Esophagus (tissue), 2 donors: Measurements from ENCODE around the gene ECI1. TPM values are rescaled to one million over a fixed set of nuclear protein-coding genes. Genes with fewer than 3 reads are reported as not detected.
A peak's percentile ranks its signal among the peaks of the same experiment; 100 is the strongest.

Experiments used
- H3K27ac ChIP-seq, 2 donors: one replicate each; pipeline ENCODE4 v1.5.1; 2013; ENCODE audit warnings: low read depth in 2 of 2, mild to moderate bottlenecking in 2 of 2, inconsistent platforms in 1 of 2, low read length in 1 of 2, moderate library complexity in 1 of 2
- H3K27me3 ChIP-seq, 2 donors: one replicate each; pipeline ENCODE4 v1.6.1; 2013; ENCODE audit warnings: low read length in 2 of 2, control low read depth in 1 of 2, mild to moderate bottlenecking in 1 of 2; ENCODE audit not compliant: insufficient read depth in 2 of 2, control insufficient read depth in 1 of 2
- H3K36me3 ChIP-seq, 2 donors: one replicate each; pipeline ENCODE4 v1.6.1; 2013; ENCODE audit warnings: low read length in 1 of 2; ENCODE audit not compliant: control insufficient read depth in 2 of 2, insufficient read depth in 2 of 2
- H3K4me1 ChIP-seq, 2 donors: one replicate each; pipeline ENCODE4 v1.6.1; 2013; ENCODE audit warnings: low read length in 1 of 2; ENCODE audit not compliant: control insufficient read depth in 2 of 2, insufficient read depth in 2 of 2
- H3K4me3 ChIP-seq, 2 donors: one replicate each; pipeline ENCODE4 v1.5.1; 2013; ENCODE audit warnings: low read length in 2 of 2, mild to moderate bottlenecking in 2 of 2, low read depth in 1 of 2, moderate library complexity in 1 of 2
- H3K9me3 ChIP-seq, 2 donors: one replicate each; pipeline ENCODE4 v1.6.1; 2013; ENCODE audit warnings: mild to moderate bottlenecking in 2 of 2, low read depth in 1 of 2, low read length in 1 of 2, moderate library complexity in 1 of 2; ENCODE audit not compliant: control insufficient read depth in 2 of 2, insufficient read depth in 1 of 2
- WGBS, 2 donors: extraction: QIAGEN DNeasy Blood & Tissue Kit; methylation state at CpG; one replicate each; pipeline ENCODE4 v1.1.7; 2013; 5-methylcytosine and 5-hydroxymethylcytosine counted together
- polyA plus RNA-seq, 2 donors: library from polyadenylated mRNA; stranded (reverse); fragments of 200-250 nt; gene quantifications; one replicate each; pipeline ENCODE4 v1.2.3, GENCODE V29; 2013
- donor health status: healthy with polysubstance abuse.
- donor health status: Bipolar disorder and iron deficiency.

ECI1 gene
- polyA plus RNA-seq, 2 donors: 58.7 to 62.9 TPM

DNA sequence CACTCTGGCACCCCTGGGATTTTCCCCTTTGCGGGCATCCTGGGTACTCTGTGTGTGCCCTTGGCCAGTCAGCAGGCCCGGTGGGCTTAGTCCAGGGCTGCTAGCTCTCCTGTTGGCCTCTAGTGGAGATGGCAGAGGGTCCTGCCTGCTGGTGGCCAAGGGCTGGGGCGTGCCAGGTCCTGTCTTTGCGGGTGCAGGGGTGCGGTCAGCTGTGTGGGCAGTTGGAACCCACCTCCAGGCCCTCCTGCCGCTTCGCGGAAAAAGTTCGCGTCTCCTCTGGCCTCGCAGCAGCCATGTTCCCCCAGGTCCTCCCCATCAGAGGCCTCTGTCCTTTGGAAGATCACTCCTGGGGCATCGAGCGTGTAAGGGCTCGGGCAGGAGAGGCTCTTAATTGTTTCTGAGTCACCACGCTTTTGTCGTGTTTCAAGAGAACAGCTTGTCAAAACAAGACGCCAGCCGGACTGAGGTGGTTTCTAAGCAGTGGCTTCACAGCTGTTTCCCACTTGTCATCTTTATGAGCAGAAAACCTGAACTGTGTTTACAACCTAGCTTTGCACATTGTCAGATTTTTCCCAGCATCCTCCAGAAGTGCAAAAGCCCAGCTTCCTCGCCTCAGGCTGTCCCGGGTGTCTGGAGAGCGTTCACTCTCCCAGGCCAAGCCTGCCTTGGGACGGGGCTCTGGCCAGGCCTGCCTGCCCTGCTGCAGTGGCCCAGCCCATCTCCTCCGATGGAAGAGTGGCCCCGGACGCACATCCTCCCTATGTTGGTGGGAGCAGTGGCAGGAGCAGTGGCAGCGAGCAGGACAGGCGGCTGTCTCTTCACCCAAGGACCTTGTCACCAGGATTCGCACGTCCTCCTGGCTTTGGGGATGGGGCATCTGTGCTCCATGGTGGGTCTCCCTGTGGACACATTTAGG lies 20.1 kb downstream of the ECI1 start:
- Histone ChIP-seq H3K4me1 (peaks cover 0 to 24% of the 10 kb centered on the region in 2 donors), H3K27ac (no peak overlapping the region), H3K36me3 (peaks cover 26 to 78% of the 10 kb centered on the region in 2 donors), H3K4me3 (no peak overlapping the region), H3K27me3 (no peaks in the 10 kb centered on the region), H3K9me3 (no peaks in the 10 kb centered on the region)
- WGBS, 2 donors: 66 to 77% methylated on average over 29 of the region's 29 CpGs

DNA sequence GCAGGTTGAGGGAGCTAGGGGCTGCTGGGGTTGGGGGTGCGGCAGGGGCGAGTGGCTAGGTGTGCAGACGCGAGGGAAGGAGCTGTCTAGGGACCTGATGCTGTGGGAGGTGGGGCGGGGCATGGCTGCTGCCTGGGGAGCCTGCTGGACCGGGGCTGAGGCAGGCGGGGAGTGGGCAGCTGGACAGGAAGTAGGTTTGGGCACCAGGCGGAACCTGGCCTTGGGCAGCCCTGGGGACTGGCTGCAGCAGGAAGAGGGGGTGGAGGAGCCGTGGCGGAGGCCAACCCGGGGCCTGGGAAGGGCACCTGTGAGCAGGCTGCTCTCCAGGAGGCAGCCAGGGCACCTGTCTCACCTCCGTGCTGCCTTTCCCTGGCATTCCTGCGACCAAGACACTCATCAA lies 21.0 kb downstream of the ECI1 start:
- 82 to 85% methylated on average over 13 of the region's 13 CpGs for WGBS, 2 donors
- Histone ChIP-seq H3K27me3 (no peaks in the 10 kb centered on the region), H3K27ac (no peak overlapping the region), H3K4me3 (no peak overlapping the region), H3K9me3 (no peaks in the 10 kb centered on the region), H3K4me1 (peaks cover 0 to 19% of the 10 kb centered on the region in 2 donors), H3K36me3 (peaks cover 26 to 71% of the 10 kb centered on the region in 2 donors)

DNA sequence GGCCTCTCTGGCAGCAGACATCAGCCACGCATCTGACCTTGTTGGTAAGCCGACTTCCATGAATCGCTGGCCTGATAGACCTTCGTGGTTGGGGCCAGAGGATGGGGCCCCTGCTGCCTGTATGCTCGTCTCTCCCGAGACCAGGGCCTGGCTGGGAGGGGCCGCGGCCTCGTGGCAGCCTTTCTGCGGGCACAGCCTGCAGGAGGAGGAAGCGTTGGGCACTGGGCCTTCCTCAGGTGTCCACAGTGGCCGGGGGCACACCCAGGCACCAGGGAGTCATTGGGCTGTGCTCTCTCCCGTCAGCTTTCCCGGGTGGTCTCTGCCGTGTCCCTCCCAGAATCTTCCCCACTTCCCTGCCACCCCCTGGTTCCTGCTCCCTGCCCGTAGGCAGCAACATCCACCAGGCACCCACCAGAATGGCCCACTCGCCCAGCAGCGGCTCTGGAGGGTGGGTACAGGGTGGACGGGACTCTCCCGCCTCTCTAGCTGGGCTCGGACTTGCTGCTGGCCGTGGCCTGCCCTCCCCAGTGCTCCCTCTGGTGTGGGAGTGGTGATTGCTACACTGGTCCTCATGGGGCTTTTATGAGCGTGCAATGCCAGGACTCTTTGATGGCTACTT lies 21.6 kb downstream of the ECI1 start:
- H3K4me3 ChIP-seq: no peak overlapping the region
- H3K9me3 ChIP-seq: no peaks in the 10 kb centered on the region
- H3K36me3 ChIP-seq: peaks cover 26 to 65% of the 10 kb centered on the region in 2 donors
- H3K27me3 ChIP-seq: no peaks in the 10 kb centered on the region
- H3K4me1 ChIP-seq: peaks cover 0 to 19% of the 10 kb centered on the region in 2 donors
- 91 to 93% methylated on average over 23 of the region's 23 CpGs for WGBS, 2 donors
- no peak overlapping the region for H3K27ac ChIP-seq

DNA sequence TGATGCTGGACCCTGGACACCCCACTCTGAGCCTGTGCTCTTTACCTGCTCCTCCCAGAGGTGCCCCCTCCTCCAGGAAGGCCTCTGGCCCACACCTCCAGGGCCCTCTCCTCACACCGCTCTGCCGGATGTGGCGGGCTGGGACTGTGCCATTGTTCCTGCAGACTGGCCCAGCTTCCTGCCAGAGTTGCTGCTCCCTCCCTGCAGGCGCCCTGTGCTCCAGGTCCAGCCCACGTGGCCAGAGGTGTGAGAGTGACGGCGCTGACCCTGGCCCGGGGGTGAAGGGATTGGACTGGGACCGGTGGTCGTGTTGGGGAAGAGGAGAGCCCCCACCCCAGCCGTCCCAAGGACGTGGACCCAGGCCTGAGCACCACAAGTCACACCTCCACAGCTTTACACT lies 22.3 kb downstream of the ECI1 start:
- peaks cover 0 to 19% of the 10 kb centered on the region in 2 donors for H3K4me1 ChIP-seq
- H3K36me3 ChIP-seq: peaks cover 26 to 60% of the 10 kb centered on the region in 2 donors
- WGBS, 2 donors: 90 to 93% methylated on average over 12 of the region's 12 CpGs
- H3K4me3 ChIP-seq: no peak overlapping the region
- no peak overlapping the region for H3K27ac ChIP-seq
- no peaks in the 10 kb centered on the region for H3K27me3 ChIP-seq
- H3K9me3 ChIP-seq: no peaks in the 10 kb centered on the region

DNA sequence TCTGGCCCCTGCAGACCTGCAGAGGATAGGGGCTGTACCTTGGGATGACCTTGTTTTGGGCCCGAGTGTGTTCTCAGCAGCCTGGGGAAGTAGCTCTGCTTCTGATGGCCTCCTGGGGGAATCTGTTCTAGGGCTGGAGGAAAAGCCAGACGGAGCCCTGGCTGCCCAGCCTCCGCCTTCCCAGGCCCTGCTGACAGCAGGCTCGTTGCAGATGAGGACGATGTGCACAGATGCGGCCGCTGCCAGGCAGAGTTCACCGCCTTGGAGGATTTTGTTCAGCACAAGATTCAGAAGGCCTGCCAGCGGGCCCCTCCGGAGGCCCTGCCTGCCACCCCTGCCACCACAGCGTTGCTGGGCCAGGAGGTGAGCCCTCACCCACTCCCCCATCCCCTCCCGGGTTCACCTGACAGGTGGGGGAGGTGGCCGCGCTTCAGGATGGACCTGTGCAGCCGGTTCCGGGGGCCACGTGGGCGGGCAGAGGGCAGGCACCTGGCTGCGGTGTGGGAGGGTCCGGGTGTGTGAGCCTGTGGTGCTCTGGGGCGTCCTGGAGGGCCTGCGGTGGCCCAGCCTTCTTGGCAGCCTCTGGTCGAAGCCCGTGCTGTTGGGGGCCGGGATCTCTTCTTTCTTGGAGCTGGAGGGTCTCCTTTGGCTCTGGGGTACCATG lies 23.1 kb downstream of the ECI1 start:
- Histone ChIP-seq H3K4me3 (no peak overlapping the region), H3K27me3 (no peaks in the 10 kb centered on the region), H3K4me1 (peaks cover 0 to 19% of the 10 kb centered on the region in 2 donors), H3K36me3 (peaks cover 22 to 52% of the 10 kb centered on the region in 2 donors), H3K9me3 (no peaks in the 10 kb centered on the region), H3K27ac (no peak overlapping the region)
- WGBS, 2 donors: 86 to 90% methylated on average over 25 of the region's 25 CpGs

DNA sequence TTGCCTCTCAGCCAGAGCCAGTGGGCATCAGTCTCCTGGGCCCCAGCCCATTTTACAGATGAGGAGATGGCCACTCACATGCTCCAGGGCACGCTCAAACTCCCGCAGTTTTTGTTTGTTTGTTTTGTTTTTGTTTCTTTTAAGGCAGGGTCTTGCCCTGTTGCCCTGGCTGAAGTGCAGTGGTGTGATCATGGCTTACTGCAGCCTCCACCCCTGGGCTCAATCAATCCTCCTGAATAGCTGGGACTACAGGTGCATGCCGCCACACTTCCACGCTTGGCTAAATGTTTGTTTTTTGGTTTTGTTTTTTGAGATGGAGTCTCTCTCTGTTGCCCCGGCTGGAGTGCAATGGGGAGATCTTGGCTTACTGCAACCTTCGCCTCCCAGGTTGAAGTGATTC lies 24.5 kb downstream of the ECI1 start:
- WGBS, 2 donors: 84 to 88% methylated on average over 6 of the region's 6 CpGs
- no peak overlapping the region for H3K27ac ChIP-seq
- peaks cover 11 to 38% of the 10 kb centered on the region in 2 donors for H3K36me3 ChIP-seq
- peaks cover 0 to 19% of the 10 kb centered on the region in 2 donors for H3K4me1 ChIP-seq
- H3K4me3 ChIP-seq: no peak overlapping the region
- no peaks in the 10 kb centered on the region for H3K27me3 ChIP-seq
- no peaks in the 10 kb centered on the region for H3K9me3 ChIP-seq

DNA sequence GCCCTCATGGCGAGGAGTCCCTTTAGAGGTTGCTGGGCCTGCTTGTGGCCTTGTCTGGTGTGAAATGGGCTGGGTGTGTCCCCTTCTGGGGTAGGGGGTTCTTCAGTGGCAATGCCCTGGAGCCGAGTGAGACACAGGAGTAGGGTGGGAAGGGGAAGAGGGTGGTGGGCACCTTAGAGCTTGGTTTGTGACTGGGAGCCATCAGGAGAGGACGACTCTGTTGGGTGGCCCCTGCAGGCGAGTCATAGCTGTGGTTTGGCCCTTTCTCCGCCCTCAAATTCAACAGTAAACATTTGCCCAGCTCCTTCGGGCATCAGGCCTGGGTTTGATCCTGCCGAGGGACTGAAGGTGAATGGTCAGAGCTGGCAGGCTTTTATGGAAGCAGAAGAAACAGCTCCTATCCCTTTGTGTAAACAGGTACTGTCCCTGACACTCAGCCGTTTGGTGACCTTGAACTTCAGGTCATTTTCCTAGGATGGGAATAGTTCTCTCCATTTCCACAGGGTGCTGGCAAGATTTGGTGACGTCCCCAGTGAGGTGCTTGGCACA lies 25.1 kb downstream of the ECI1 start:
- Histone ChIP-seq H3K9me3 (no peaks in the 10 kb centered on the region), H3K4me1 (peaks cover 0 to 15% of the 10 kb centered on the region in 2 donors), H3K27me3 (no peaks in the 10 kb centered on the region), H3K27ac (no peak overlapping the region), H3K36me3 (peaks cover 11 to 32% of the 10 kb centered on the region in 2 donors), H3K4me3 (no peak overlapping the region)
- WGBS, 2 donors: 54 to 60% methylated on average over 9 of the region's 9 CpGs

DNA sequence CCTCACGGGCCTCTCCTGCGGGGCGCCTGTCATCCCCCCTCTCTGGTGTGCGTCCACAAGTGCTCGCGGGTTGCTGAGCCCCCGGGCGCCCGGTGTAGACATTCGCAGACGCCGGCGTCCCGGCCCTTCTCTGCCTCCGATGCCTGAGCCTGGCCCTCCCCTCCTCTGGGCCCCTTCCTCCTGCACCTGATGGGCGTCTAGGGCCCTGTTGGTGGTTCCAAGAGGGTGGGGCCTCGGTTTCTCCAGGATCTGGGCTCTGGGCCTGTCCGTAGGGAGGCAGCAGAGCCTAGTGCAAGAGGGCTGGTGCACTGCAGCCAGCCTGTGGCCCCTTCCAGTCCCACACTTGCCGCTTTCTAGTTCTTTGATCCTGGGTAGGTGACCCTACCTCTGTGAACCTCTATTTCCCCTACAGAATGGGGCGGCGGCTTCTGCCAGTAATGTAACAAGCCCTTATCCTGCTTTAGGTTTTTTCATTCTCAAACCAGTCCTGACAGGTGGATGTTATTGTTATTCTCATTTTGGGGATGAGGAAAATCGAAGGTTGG lies 27.4 kb downstream of the ECI1 start:
- WGBS, 2 donors: 2 to 4% methylated on average over 21 to 22 of the region's 22 CpGs

More for the DNA sequence above, 27.4 kb downstream of the ECI1 start:
- peak overlapping the region; percentile 91 to 94 for H3K4me3 ChIP-seq
- no peaks in the 10 kb centered on the region for H3K9me3 ChIP-seq
- no peaks in the 10 kb centered on the region for H3K27me3 ChIP-seq
- H3K27ac ChIP-seq: peak overlapping the region; percentile 92
- peaks cover 6 to 15% of the 10 kb centered on the region in 2 donors for H3K36me3 ChIP-seq
- peaks cover 0 to 10% of the 10 kb centered on the region in 2 donors for H3K4me1 ChIP-seq
